Measurements from ENCODE around the gene HTT. TPM values are rescaled to one million over a fixed set of nuclear protein-coding genes. Genes with fewer than 3 reads are reported as not detected.

Gene HTT
- total and polyA plus RNA-seq, 4 donors = 8.6 to 39.8 (median 16.4) TPM

DNA sequence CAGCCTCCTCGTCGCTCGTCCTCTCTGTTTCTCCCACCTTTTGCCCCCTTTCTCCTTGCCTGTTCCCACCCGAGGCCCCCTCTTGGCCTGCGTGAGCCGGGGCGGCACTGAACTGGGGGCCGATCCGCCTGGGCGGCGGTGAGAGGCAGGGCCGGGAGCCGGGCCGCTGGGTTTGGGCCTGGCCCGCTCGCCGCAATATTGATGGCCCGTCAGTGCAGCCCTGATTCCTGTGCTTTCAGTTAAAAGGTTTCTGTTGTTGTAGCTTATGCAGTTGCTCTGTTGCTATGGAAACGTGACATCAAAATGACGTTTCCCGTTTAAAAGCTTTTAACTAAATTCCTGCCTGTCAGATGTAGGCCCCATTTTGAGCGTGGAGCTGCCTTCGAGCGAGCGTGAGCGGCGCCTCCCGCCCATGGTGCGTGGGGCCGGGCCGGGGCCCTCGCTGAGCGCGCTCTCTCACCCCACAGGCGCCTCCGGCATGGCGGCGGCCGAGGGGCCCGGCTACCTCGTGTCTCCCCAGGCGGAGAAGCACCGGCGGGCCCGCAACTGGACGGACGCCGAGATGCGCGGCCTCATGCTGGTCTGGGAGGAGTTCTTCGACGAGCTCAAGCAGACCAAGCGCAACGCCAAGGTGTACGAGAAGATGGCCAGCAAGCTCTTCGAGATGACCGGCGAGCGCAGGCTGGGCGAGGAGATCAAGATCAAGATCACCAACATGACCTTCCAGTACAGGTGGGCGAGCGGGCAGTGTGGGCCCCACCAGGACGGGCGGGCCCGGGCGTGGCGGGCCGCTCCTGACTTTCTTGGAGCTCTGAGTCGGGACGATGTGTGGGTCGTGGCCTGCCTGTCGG, 174.6 kb downstream of the HTT start, which contains the start of gene MSANTD1:
MSANTD1 (plus strand) TSS at position 349 of the 851 bp plus-strand sequence; CDS start at position 413, 64 bp downstream.
- Histone ChIP-seq H3K9ac (ENCODE audit: low read depth in 1 of 2, low read length in 2 of 2) (no peak within 1 kb of the TSS), H3K4me3 (ENCODE audit: low read depth in 1 of 3, low read length in 3 of 3) (no peak within 1 kb of the TSS), H3K4me1 (ENCODE audit: control insufficient read depth in 4 of 4, insufficient read depth in 4 of 4, low read length in 3 of 4) (no peaks in the 10 kb centered on the region), H3K27me3 (ENCODE audit: control insufficient read depth in 4 of 4, insufficient read depth in 4 of 4, low read length in 3 of 4) (no peaks in the 10 kb centered on the region), H3K36me3 (ENCODE audit: control insufficient read depth in 4 of 4, insufficient read depth in 3 of 4, low read depth in 1 of 4, low read length in 3 of 4) (peaks cover 0 to 3% (median 0%) of the 10 kb centered on the region in 4 donors), H3K9me3 (ENCODE audit: control insufficient read depth in 4 of 4, low read length in 3 of 4) (no peaks in the 10 kb centered on the region), H3K27ac (ENCODE audit: low read depth in 1 of 2, low read length in 2 of 2) (no peak within 1 kb of the TSS)
- TF ChIP-seq RXRA (IDR thresholded peaks at IDR 0.05) = no peak
- no peak for TF ChIP-seq FOXA1 (IDR thresholded peaks at IDR 0.05)
- WGBS = 95% methylated on average over 72 of the region's 72 CpGs
- no peak for DNase-seq (ENCODE audit: low spot score)

- H3K9ac ChIP-seq (ENCODE audit: low read depth in 1 of 2, low read length in 2 of 2) = no peak overlapping the region
- no peak for DNase-seq (ENCODE audit: low spot score)
- 89% methylated on average over 20 of the region's 20 CpGs for WGBS
These were observed 175.4 kb downstream of the HTT start for GRCh38 chr4:3249711-3250437.

More at GRCh38 chr4:3249711-3250437, 175.4 kb downstream of the HTT start:
- Histone ChIP-seq H3K27ac (ENCODE audit: low read depth in 1 of 2, low read length in 2 of 2) (no peak overlapping the region), H3K4me1 (ENCODE audit: control insufficient read depth in 4 of 4, insufficient read depth in 4 of 4, low read length in 3 of 4) (no peaks in the 10 kb centered on the region), H3K36me3 (ENCODE audit: control insufficient read depth in 4 of 4, insufficient read depth in 3 of 4, low read depth in 1 of 4, low read length in 3 of 4) (peaks cover 0 to 3% (median 0%) of the 10 kb centered on the region in 4 donors), H3K4me3 (ENCODE audit: low read depth in 1 of 3, low read length in 3 of 3) (no peak overlapping the region), H3K27me3 (ENCODE audit: control insufficient read depth in 4 of 4, insufficient read depth in 4 of 4, low read length in 3 of 4) (no peaks in the 10 kb centered on the region), H3K9me3 (ENCODE audit: control insufficient read depth in 4 of 4, low read length in 3 of 4) (no peaks in the 10 kb centered on the region)
- TF ChIP-seq HNF4A (conservative IDR thresholded peaks at IDR 0.05) = no peak
- TF ChIP-seq NR2F2 (IDR thresholded peaks at IDR 0.05) = no peak
- no peak for TF ChIP-seq RAD21 (IDR thresholded peaks at IDR 0.05)
- TF ChIP-seq, protein P1, sequence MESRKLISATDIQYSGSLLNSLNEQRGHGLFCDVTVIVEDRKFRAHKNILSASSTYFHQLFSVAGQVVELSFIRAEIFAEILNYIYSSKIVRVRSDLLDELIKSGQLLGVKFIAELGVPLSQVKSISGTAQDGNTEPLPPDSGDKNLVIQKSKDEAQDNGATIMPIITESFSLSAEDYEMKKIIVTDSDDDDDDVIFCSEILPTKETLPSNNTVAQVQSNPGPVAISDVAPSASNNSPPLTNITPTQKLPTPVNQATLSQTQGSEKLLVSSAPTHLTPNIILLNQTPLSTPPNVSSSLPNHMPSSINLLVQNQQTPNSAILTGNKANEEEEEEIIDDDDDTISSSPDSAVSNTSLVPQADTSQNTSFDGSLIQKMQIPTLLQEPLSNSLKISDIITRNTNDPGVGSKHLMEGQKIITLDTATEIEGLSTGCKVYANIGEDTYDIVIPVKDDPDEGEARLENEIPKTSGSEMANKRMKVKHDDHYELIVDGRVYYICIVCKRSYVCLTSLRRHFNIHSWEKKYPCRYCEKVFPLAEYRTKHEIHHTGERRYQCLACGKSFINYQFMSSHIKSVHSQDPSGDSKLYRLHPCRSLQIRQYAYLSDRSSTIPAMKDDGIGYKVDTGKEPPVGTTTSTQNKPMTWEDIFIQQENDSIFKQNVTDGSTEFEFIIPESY (IDR thresholded peaks at IDR 0.05) = no peak
- no peak for TF ChIP-seq RXRA (IDR thresholded peaks at IDR 0.05)
- no peak for TF ChIP-seq FOXA2 (IDR thresholded peaks at IDR 0.05)
- no peak for TF ChIP-seq JUND (IDR thresholded peaks at IDR 0.05)
- no peak for TF ChIP-seq SP1 (IDR thresholded peaks at IDR 0.05)
- TF ChIP-seq, protein P2, sequence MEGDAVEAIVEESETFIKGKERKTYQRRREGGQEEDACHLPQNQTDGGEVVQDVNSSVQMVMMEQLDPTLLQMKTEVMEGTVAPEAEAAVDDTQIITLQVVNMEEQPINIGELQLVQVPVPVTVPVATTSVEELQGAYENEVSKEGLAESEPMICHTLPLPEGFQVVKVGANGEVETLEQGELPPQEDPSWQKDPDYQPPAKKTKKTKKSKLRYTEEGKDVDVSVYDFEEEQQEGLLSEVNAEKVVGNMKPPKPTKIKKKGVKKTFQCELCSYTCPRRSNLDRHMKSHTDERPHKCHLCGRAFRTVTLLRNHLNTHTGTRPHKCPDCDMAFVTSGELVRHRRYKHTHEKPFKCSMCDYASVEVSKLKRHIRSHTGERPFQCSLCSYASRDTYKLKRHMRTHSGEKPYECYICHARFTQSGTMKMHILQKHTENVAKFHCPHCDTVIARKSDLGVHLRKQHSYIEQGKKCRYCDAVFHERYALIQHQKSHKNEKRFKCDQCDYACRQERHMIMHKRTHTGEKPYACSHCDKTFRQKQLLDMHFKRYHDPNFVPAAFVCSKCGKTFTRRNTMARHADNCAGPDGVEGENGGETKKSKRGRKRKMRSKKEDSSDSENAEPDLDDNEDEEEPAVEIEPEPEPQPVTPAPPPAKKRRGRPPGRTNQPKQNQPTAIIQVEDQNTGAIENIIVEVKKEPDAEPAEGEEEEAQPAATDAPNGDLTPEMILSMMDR (IDR thresholded peaks at IDR 0.05; ENCODE audit: low read depth, low read length, missing input control) = no peak
- no peak for TF ChIP-seq ATF3 (IDR thresholded peaks at IDR 0.05)
- no peak for TF ChIP-seq GABPA (IDR thresholded peaks at IDR 0.05 in 1 of 2, conservative IDR thresholded peaks at IDR 0.05 in 1 of 2)
- no peak for TF ChIP-seq FOXA1 (IDR thresholded peaks at IDR 0.05)
- TF ChIP-seq TAF1 (conservative IDR thresholded peaks at IDR 0.05) = no peak
- TF ChIP-seq REST (IDR thresholded peaks at IDR 0.05) = no peak
- TF ChIP-seq HNF4G (IDR thresholded peaks at IDR 0.05) = no peak
- no peak for TF ChIP-seq EGR1 (IDR thresholded peaks at IDR 0.05; ENCODE audit: low read depth in 2 of 2)
- no peak for TF ChIP-seq YY1 (IDR thresholded peaks at IDR 0.05)
- no peak for TF ChIP-seq MAX (IDR thresholded peaks at IDR 0.05)
